GM21529 (cell line): ENCODE data around the gene GABBR2.
"Not testable (repeated sequence)": the region's sequence is repeated elsewhere in the genome, so short reads cannot be mapped to it uniquely, and the experiment has no call there.

Experiments used
- ATAC-seq: cut with Tn5 transposase; IDR thresholded peaks from one replicate; pipeline ENCODE4 v1.9.1; 2021; ENCODE audit not compliant: unreplicated experiment

GABBR2 gene

DNA sequence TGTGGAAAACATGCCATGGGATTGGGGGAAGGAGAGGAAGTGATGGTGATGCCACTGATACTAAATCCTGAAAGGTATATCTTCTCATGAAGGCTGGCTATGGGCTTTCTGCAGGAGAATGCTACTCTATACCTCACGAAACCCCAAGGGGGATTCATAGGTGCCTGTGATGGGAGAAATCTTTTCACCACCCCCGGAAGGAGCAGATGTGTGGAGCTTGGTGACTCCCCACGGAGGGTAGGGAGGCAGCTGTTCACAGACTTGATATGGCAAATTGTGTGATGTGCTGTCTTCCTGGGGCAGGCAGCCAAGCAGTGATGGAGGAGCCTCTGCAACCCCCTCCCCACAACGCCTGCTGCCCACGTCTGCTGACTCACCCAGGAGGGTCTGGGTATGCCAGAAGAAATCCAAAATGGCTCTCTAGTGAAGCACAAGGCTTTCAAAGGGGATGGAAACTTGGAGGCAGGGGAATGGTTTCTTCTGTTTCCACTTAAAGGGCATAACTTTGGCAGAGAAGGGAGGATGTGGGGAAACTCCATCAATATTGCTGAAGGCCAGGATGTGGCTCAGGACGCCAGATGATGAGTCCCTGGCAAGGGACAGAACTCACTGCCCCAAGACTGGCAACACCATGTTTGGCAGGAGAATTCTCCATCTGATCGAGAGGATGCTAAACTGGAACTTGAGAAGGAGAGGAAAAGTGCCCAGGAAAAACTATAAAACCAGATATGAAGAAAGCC, 188.3 kb downstream of the GABBR2 start:
- ATAC-seq = no peak

- ATAC-seq = no peak
Measured at GRCh38 chr9:98519641-98520040, 189.1 kb downstream of the GABBR2 start.

DNA sequence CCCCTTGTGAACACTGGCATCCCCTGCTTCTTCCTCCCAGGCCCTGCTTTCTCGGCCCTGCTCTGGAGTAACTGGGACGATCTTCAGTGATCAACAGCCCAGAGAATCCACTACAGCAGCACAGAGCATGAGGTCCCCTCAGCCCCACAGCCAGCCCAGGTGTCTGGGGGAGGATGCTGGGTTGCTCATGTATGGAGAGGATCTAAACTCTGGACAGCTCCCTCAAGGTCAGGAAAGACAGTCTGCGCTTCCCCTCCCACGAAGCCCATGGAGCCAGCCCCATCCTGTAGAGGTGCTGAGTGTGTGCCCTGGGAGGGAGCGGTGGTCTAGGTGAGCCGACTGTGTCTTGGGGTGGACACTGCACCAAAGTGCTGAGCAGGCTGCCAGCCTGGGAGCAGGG, 190.2 kb downstream of the GABBR2 start:
- ATAC-seq = no peak

- no peak for ATAC-seq
Measured at GRCh38 chr9:98517761-98518160, 191.0 kb downstream of the GABBR2 start.

DNA sequence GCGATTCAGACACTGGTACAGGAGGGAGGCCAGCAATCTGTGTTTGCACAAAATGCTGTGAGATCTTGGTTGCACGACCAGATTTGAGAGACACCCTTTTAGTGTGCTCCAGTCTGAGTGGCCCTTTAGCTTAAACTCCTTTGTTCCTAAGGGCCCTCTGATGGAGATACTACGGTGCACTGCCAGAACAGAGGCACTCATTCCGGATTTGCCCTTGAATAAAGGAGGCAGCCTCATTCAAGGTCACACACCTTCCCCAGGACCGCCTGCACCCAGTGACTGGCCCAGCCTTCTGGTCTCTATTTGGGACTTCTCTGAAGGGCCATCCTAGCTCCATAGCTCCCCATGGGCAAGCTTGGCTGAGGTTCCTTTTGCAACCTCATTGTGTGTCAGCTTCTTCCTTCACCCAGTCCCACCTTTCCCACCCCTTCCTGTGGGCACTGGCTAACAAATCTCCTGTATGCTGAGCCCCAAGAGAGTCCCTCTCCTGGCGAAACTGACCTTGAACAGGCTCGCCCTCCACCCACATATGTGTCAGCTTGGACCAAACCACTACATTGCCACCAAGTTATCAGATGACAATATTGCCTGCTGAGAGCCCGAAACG, 191.7 kb downstream of the GABBR2 start:
- ATAC-seq = no peak

- ATAC-seq = no peak
Measured at GRCh38 chr9:98516205-98516896, 192.4 kb downstream of the GABBR2 start.

DNA sequence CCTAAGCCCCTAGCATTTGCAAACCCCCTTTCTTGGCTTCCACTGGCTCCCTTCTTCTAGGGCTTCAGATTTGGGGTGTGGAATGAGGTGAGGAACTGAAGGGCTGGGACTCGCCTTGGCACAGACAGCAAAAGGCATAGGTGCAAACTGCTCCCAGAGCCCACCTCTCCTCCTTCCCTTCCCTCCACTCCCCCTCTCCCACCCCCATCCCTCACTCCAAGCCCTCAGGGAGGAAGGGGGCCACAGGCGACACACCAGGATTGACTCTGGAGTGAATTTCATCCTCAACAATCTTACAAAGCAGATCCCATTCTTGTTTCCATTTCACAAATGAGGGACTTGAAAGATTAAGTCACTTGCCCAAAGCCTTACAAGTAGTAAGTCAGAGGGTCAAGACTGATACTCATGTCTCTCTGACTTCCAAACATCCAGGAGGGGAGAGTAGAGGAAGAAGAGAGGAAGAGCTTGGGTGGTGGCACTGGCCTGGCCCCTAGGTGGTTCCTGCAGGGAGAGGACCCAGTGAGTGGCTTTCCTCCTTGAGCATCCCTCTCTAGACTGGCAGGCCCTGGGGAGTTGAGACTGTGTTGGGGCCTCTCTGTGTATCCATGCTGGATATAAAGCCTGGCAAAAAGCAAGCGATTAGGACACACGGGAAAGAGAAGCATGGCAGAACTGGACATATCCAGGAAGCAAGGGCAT, 193.1 kb downstream of the GABBR2 start:
- ATAC-seq = no peak

- ATAC-seq = no peak
Measured at GRCh38 chr9:98514841-98515240, 193.9 kb downstream of the GABBR2 start.

- ATAC-seq = not testable (repeated sequence)
Measured at GRCh38 chr9:98508217-98508919, 200.4 kb downstream of the GABBR2 start.

DNA sequence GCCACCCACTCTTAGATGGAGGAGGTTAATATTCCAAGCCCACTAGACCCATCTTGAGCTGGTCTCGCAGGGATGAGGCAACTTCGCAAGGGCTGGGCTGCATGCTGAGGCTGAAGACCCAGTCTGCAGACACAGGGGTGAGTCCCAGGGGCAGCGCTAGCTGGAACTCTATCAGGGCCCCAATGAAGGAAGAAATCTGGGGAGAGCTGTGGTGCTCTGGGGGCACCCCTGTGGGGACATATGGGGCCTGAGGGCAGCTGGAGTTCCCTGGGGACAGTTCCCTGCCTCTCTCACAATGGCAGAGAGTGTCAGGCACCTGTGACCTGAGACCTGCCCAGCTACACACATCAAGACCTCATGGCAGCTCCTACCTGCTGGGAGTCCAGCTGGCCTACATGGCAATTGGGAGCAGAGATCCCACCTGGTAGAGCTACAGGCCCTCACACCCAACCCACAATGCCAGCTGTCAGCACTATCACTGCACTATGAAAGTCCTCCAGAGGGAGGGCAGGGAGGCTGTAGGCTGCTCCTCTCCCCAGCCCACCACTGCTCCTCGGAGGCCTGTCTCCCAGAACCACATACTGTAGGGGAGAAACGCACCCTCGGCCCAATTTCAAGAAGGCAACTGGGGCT, 202.2 kb downstream of the GABBR2 start:
- ATAC-seq = no peak

GRCh38 chr9:98504298-98505282, 204.1 kb downstream of the GABBR2 start:
- ATAC-seq = no peak

DNA sequence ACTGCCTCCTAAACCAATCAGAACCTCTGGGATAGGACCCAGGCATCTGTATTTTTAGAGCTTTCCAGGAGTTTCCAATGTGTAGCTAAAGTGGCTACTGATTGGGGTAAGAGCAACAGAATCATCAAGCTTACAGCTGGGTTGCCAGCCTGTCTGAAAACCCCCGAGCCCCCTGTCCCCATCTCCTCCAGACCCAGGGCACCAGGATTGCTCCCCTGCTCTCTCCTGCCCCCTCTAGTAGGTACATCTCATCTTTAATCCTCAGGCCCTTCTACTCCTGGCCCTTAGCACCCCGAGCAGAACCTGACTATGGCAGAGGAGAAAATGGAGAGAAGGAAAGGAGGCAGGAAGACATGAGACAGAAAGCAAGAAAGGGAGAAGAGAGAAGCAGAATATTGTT, 204.9 kb downstream of the GABBR2 start:
- no peak for ATAC-seq

DNA sequence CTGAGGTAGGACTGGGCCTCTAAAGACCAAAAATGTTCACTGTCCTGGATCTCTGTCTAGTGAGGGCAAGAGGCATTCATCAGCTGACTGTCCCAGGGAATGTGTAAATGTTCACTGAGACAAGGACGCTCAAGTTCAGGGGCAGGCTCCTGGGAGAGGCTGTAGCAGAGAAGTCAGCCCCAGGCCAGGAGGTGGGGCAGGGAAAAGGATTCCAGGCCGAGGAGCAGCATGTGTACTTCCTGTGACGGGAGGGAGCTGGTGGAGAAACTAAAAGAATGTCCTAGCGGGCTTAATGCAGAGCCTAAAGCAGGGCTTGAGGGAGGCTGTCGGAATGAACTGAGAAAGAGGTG, 205.8 kb downstream of the GABBR2 start:
- ATAC-seq = no peak

DNA sequence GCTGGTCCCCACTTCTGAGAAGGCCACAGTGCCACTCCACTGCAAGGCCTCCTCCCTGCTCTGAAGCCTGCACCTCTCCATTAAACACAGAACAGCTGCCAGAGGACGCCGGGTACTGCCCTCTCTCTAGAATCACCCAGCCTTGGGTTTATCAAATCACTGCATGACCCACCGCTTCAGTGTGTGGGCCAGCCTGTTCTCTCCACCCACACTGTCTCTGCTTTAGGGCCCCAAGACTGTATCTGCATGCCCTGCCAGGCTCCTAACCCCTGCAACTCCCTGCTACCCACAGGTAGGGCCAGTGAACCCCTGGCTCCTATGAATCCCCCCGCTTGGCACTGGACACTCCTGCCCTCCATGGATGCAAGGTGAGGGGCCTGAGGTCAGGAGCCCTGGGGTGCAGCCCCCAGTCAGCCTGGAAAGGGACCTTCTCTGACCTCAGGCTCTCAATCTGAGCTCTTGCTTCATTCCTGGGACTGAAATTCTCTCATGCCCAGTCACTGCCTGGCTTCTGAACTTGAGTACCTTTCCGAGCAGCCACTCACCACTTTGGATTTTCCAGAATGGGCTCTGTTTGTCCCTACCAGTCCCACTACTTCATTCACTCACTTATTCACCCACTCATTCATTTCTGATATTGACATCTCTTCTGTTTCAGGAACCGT, 206.3 kb downstream of the GABBR2 start:
- ATAC-seq = no peak

DNA sequence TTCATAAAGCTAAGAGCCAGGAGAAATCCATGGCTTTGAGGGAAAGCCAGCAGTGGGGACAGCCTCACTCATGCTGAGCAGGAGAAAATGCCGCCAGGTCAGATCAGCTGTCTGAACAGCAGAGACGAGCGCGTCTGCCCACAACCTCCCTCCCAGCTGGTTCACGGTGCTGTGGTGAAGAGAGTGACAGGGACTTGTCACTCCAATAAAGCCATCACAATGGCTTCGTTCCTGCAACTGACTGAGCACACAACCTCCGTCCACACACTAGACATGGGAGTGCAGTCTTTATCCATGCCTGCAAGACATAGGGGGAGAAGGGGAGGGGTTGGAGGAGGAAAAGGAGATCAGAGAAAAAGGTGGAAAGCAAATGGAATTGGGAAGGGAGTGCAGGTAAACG, 206.9 kb downstream of the GABBR2 start:
- no peak for ATAC-seq

DNA sequence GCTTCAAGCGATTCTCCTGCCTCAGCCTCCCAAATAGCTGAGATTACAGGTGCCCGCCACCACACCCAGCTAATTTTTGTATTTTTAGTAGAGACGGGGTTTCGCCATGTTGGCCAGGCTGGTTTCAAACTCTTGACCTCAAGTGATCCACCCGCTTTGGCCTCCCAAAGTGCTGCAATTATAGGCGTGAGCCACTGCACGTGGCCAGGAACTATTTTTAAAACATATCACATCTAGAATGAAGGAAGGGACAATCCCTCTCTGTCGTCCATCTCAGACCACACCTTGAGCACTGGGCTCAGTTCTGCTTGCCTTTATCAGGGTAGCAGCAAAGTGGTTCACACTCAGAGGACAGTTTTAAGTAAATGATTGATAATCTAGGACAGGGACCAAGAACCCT, 207.5 kb downstream of the GABBR2 start:
- not testable (repeated sequence) for ATAC-seq

GRCh38 chr9:98500337-98500919, 208.3 kb downstream of the GABBR2 start:
- no peak for ATAC-seq

DNA sequence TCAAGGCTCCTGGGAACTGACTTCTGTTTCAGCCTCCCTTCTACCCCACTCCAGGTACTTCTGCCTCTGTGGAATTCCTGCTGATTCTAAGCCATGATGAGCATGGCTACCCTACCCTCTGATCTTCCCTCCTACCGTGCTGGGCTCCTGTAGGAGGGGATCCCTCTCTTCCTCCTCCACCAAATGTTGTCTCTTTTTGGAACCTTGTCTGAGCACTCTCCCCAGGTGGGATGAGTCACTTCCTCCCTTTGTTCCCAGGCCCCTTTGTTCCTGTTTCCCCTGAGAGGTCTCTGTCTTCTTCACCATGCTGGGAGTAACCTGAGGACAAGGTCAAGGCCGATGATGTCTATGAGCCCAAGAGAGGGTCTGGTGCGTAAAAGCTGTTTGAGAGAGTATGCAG, 213.2 kb downstream of the GABBR2 start:
- no peak for ATAC-seq

- ATAC-seq = no peak
Measured at GRCh38 chr9:98494852-98495251, 213.9 kb downstream of the GABBR2 start.
